Measurements from ENCODE around the gene LIPT1.

LIPT1 gene

DNA sequence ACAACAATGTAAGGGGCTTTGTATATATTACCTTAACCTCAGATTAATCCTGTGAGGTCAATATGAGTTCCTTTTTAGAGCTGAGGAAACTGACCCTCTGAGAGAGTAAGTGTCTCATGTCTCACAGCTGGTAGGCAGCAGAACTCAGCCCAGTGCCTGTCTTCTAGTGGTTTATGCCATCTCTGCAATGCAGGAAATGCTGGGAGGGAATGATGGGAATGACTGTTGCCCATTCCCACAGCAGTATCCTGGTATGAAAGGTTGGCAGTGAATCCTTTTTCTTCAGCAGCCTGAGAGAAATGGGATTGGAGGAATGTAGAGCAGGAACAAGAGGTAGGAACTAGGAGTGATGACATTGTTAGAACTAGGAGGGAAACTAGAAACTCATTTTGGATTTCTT is 32.2 kb downstream of the LIPT1 start (continued):
- no peak for TF ChIP-seq ZBTB44 (tag by site-specific recombination; IDR thresholded peaks at IDR 0.05)
- TF ChIP-seq ZNF366 (tag by site-specific recombination; conservative IDR thresholded peaks at IDR 0.05) = no peak
- no peak for TF ChIP-seq SALL2 (tag by site-specific recombination; IDR thresholded peaks at IDR 0.05; ENCODE audit: borderline replicate concordance)
- TF ChIP-seq, protein P1, sequence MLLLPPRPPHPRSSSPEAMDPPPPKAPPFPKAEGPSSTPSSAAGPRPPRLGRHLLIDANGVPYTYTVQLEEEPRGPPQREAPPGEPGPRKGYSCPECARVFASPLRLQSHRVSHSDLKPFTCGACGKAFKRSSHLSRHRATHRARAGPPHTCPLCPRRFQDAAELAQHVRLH (tag by site-specific recombination; IDR thresholded peaks at IDR 0.05) = no peak
- TF ChIP-seq PRDM1 (tag by site-specific recombination; IDR thresholded peaks at IDR 0.05) = no peak
- no peak for TF ChIP-seq ZSCAN4 (tag by site-specific recombination; IDR thresholded peaks at IDR 0.05)

GRCh38 chr2:99188357-99188756 is 33.6 kb downstream of the LIPT1 start:
- TF ChIP-seq ZBTB1 (tag by site-specific recombination; IDR thresholded peaks at IDR 0.05) = no peak
- no peak for TF ChIP-seq OSR2 (tag by site-specific recombination; IDR thresholded peaks at IDR 0.05)
- no peak for TF ChIP-seq ZNF169 (tag by site-specific recombination; IDR thresholded peaks at IDR 0.05)
- TF ChIP-seq ZNF776 (tag by site-specific recombination; IDR thresholded peaks at IDR 0.05; ENCODE audit: borderline replicate concordance) = no peak
- TF ChIP-seq, protein P2, sequence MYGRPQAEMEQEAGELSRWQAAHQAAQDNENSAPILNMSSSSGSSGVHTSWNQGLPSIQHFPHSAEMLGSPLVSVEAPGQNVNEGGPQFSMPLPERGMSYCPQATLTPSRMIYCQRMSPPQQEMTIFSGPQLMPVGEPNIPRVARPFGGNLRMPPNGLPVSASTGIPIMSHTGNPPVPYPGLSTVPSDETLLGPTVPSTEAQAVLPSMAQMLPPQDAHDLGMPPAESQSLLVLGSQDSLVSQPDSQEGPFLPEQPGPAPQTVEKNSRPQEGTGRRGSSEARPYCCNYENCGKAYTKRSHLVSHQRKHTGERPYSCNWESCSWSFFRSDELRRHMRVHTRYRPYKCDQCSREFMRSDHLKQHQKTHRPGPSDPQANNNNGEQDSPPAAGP (tag by site-specific recombination; IDR thresholded peaks at IDR 0.05) = no peak
- no peak for TF ChIP-seq WT1 (tag by site-specific recombination; IDR thresholded peaks at IDR 0.05)
- TF ChIP-seq KLF10 (tag by site-specific recombination; IDR thresholded peaks at IDR 0.05) = no peak
- no peak for TF ChIP-seq ZNF18 (tag by site-specific recombination; IDR thresholded peaks at IDR 0.05)
- no peak for TF ChIP-seq ZNF621 (tag by site-specific recombination; IDR thresholded peaks at IDR 0.05)
- POLR2A ChIA-PET = no interaction called here

DNA sequence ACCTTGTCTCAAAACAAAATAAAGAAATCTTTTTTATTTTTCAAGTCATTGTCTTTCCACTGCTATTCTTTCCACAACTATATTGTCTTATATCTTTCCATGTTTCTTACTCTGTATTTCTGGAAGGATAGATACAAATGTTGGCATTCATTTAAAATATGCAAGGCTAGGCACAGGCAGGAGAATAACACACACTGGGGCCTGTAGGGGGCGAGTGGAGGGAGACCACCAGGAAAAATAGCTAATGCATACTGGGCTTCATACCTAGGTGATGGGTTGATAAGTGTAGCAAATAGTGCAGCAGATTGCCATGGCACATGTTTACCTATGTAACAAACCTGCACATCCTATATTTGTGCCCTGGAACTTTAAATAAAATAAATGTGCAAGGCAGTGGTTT is 35.8 kb downstream of the LIPT1 start:
- ChIA-PET POLR2A (no interaction called here), CTCF (no interaction called here)
- Histone ChIP-seq H3K27ac (ENCODE audit: extremely low read depth, low read depth, low read length) (no peak overlapping the region), H3K4me1 (ENCODE audit: control insufficient read depth, insufficient read depth, low read length) (no peaks in the 10 kb centered on the region), H3K4me3 (ENCODE audit: low read depth, low read length) (no peak overlapping the region), H3K36me3 (ENCODE audit: control insufficient read depth in 2 of 2, insufficient read depth in 1 of 2, low read length in 2 of 2) (peaks cover 30 to 68% of the 10 kb centered on the region in 2 experiments), H3K9me3 (ENCODE audit: control insufficient read depth, insufficient read depth, low read depth, low read length) (no peaks in the 10 kb centered on the region)
- TF ChIP-seq, protein P3, sequence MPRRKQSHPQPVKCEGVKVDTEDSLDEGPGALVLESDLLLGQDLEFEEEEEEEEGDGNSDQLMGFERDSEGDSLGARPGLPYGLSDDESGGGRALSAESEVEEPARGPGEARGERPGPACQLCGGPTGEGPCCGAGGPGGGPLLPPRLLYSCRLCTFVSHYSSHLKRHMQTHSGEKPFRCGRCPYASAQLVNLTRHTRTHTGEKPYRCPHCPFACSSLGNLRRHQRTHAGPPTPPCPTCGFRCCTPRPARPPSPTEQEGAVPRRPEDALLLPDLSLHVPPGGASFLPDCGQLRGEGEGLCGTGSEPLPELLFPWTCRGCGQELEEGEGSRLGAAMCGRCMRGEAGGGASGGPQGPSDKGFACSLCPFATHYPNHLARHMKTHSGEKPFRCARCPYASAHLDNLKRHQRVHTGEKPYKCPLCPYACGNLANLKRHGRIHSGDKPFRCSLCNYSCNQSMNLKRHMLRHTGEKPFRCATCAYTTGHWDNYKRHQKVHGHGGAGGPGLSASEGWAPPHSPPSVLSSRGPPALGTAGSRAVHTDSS (tag by site-specific recombination; IDR thresholded peaks at IDR 0.05) = no peak
- TF ChIP-seq, protein P4, sequence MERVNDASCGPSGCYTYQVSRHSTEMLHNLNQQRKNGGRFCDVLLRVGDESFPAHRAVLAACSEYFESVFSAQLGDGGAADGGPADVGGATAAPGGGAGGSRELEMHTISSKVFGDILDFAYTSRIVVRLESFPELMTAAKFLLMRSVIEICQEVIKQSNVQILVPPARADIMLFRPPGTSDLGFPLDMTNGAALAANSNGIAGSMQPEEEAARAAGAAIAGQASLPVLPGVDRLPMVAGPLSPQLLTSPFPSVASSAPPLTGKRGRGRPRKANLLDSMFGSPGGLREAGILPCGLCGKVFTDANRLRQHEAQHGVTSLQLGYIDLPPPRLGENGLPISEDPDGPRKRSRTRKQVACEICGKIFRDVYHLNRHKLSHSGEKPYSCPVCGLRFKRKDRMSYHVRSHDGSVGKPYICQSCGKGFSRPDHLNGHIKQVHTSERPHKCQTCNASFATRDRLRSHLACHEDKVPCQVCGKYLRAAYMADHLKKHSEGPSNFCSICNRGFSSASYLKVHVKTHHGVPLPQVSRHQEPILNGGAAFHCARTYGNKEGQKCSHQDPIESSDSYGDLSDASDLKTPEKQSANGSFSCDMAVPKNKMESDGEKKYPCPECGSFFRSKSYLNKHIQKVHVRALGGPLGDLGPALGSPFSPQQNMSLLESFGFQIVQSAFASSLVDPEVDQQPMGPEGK (tag by site-specific recombination; IDR thresholded peaks at IDR 0.05) = no peak
- TF ChIP-seq ZBTB26 (tag by site-specific recombination; optimal IDR thresholded peaks at IDR 0.05) (no peak), ZNF658 (tag by site-specific recombination; IDR thresholded peaks at IDR 0.05) (no peak), EGR2 (tag by site-specific recombination; IDR thresholded peaks at IDR 0.05; ENCODE audit: low read depth) (no peak), ZNF341 (tag by site-specific recombination; IDR thresholded peaks at IDR 0.05; ENCODE audit: low read depth) (no peak), MYNN (tag by site-specific recombination; IDR thresholded peaks at IDR 0.05; ENCODE audit: borderline replicate concordance) (no peak), ZNF391 (tag by site-specific recombination; IDR thresholded peaks at IDR 0.05; ENCODE audit: borderline replicate concordance, low read depth) (no peak), KLF1 (tag by site-specific recombination; IDR thresholded peaks at IDR 0.05) (no peak)

More at GRCh38 chr2:99188357-99188756, 33.6 kb downstream of the LIPT1 start:
- peaks cover 30 to 49% of the 10 kb centered on the region in 2 experiments for H3K36me3 ChIP-seq (ENCODE audit: control insufficient read depth in 2 of 2, insufficient read depth in 1 of 2, low read length in 2 of 2)
- CTCF ChIA-PET = no interaction called here
- no peaks in the 10 kb centered on the region for H3K9me3 ChIP-seq (ENCODE audit: control insufficient read depth, insufficient read depth, low read depth, low read length)
- H3K4me1 ChIP-seq (ENCODE audit: control insufficient read depth, insufficient read depth, low read length) = no peaks in the 10 kb centered on the region
- no peak overlapping the region for H3K4me3 ChIP-seq (ENCODE audit: low read depth, low read length)
- H3K27ac ChIP-seq (ENCODE audit: extremely low read depth, low read depth, low read length) = no peak overlapping the region

Data from HEK293 (cell line).